Testis (tissue), 2 donors: ENCODE measurements around the gene IRF2BPL.

ENCODE experiments used
- CTCF ChIP-seq, 3 experiments: fragments of 450-650 bp in 2 of 3; fragments of 200-600 bp in 1 of 3; sonication (generic) in 1 of 3; IDR thresholded peaks; one replicate each; pipeline ENCODE4 v1.5.1; 2016 to 2019; ENCODE audit warnings: antibody characterized with exemption in 3 of 3, mild to moderate bottlenecking in 2 of 3, moderate library complexity in 1 of 3
- POLR2A ChIP-seq: fragments of 450-650 bp; IDR thresholded peaks from one replicate; pipeline ENCODE4 v1.6.1; 2017; ENCODE audit warnings: antibody characterized with exemption, mild to moderate bottlenecking, moderate library complexity

GRCh38 chr14:77064521-77065178 is 36.1 kb upstream of the IRF2BPL start:
- TF ChIP-seq CTCF (IDR thresholded peaks at IDR 0.05) (no peak), POLR2A (no peak)
